Anterior cingulate cortex (tissue), 58 donors: ENCODE measurements around the gene MUTYH.
"Not testable (repeated sequence)": the region's sequence is repeated elsewhere in the genome, so short reads cannot be mapped to it uniquely, and the experiment has no call there.

Source experiments
- DNase-seq, 58 donors: peaks; one replicate each; lab custom pipeline; 2025; lab: John Stamatoyannopoulos, UW

The MUTYH gene

DNA sequence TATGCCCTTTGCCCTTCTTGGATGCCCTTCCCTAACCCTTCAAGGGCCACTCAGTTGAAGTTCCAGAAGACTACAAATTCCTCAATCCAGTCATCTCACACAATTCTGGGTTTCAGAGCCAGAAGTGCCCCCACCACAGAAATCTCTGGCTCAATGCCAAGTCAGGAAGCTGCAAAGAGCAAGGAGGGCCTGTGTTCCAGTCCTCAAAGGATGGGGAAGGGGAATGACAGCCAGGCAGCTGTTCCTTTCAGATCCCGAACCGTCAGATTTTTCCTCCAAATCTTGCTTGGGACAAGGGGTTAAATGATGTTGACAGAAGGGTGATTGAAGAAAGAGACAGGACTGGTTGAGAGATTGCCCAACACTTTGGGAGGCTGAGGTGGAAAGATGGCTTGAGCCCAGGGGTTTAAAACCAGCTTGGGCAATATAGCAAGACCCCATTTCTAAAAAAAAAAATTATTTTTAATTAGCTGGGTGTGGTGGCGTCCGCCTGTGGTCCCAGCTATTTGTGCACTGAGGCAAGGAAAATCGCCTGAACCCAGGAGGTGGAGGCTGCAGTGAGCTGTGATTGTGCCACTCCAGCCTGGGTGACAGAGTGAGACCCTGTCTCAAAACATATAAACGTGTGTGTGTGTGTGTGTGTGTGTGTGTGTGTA, 14.3 kb downstream of the MUTYH start:
- DNase-seq: peak in 9 of 58 donors; percentile 11 to 39 (median 23)

DNA sequence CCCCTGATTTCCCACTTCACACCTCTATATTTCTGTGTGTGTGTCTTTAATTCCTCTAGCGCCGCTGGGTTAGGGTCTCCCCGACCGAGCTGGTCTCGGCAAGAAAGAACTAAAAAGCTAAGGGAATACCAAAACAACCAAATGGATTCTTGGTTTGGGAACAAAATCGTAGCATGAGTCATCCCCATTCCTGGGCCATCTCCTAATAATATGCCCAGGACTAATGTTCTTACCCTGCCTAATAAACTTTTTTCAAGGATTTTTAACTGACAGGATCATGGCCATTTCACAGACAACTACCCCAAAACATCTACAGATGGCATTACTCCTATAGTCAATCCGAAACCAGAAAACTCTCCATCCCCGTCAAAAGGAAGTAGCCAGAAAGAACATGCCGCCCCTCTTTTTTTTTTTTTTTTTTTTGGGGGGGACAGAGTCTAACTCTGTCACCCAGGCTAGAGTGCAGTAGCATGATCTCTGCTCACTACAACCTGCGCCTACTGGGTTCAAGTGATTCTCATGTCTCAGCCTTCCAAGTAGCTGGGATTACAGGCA, 17.7 kb downstream of the MUTYH start:
- no peak for DNase-seq

DNA sequence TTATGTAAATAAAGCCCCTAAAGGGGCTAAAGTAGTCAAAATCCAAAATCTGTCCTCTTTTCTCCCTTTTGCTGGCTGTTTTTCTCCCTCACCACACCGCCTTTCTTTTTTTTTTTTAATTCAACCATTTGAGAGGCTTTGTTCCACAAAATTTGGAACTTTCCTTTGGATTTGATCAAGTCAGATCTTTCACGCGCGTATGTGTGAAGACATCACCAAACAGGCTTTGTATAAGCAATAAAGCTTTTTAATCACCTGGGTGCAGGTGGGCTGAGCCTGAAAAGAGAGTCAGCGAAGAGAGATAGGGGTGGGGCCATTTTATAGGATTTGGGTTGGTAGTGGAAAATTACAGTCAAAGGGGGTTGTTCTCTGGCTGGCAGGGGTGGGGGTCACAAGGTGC, 18.8 kb downstream of the MUTYH start:
- no peak for DNase-seq

DNA sequence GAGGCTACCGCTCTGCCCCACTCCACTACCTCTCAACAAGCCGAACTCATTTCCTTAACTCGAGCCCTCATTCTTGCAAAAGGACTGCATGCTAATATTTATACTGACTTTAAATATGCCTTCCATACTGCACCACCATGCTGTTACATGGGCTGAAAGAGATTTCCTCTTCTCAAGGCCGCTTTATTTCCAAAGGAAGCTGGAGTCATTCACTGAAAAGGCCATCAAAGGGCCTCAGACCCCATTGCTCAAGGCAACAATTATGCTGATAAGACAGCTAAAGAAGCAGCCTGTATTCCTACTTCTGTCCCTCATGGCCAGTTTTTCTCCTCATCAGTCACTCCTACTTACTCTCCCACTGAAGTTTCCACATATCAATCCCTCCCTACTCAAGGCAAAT, 20.5 kb downstream of the MUTYH start:
- no peak for DNase-seq

DNA sequence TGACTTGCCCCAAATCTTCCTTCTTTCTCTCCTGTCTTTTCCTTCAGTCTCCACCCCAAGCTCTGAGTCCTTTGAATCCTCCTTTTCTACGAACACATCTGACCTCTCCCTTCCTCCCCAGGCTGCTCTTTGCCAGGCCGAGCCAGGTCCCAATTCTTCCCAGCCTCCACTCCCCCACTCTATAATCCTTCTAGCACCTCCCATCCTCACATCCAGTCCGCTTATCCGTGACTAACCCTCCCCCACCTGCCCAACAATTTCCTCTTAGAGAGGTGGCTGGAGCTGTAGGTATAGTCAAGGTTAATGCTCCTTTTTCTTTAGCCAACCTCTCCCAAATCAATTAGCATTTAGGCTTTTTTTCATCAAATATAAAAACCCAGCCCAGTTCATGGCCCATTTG, 23.1 kb downstream of the MUTYH start:
- DNase-seq: no peak

DNA sequence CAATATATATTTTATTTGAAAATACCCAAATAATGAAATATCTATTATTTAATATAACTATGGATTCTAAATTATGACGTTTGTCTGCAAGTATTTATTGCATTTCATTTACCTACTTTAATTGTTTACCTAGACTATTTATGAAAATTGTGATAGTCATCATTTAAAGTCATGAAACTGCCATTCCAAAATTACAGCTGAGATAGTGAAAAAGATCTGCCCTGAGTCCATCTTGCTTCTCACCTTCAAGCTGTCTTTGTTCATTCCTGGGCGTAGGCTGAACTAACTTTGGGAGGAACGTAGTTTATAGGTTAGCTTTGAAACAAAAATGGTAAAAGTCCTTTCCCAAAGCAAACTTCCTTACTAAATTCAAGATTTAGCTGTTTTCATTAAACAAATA, 26.0 kb downstream of the MUTYH start:
- no peak for DNase-seq

DNA sequence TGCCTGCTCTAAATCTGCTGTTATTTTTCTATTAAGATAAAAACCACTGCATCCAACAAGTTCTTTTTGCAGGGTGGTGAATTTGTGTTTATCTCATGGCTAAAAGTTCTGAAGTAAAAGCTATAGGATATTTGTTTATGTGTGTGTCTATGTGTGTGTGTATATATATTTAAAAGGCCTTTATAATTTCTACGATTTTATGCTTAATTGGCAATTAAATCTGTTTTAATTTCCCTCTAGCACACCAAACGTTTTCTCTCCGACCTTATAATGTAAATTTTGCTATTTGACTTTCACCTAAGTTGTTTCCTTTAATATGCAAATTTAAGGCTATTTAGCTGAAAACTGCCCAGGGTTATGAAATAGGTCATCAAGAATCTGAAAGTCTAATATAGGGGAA, 33.3 kb downstream of the MUTYH start:
- no peak for DNase-seq

DNA sequence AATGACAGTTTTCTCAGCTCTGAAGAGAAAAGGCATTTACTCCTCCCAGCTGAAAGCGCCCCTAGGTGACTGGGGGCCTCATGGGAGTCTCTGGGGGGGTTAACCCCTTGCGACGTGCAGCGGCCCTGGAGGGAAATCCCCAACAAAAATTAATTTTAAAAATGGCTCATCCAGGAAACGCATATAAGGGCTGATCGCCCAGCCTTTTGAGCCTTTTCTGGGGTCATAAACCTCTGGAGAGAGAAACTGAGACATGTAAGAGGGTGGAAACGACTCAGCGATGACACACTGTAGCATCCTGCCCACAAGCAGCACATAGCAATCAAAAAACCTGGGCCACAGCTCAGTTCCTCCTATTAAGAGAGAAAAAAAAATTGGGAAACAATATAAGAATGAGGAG, 33.9 kb downstream of the MUTYH start:
- DNase-seq: no peak

DNA sequence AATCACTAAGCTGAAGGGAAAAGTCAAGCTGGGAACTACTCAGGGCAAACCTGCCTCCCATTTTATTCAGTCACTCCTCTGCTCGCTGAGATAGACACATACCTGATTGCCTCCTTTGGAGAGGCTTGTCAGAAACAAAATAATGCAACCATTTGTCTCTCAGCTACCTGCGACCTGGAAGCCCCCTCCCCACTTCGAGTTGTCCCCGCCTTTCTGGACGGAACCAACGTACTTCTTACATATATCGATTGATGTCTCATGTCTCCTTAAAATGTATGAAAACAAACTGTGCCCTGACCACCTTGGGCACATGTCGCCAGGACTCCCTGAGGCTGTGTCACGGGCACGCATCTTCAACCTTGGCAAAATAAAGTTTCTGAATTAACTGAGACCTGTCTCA, 35.0 kb downstream of the MUTYH start:
- DNase-seq: no peak

DNA sequence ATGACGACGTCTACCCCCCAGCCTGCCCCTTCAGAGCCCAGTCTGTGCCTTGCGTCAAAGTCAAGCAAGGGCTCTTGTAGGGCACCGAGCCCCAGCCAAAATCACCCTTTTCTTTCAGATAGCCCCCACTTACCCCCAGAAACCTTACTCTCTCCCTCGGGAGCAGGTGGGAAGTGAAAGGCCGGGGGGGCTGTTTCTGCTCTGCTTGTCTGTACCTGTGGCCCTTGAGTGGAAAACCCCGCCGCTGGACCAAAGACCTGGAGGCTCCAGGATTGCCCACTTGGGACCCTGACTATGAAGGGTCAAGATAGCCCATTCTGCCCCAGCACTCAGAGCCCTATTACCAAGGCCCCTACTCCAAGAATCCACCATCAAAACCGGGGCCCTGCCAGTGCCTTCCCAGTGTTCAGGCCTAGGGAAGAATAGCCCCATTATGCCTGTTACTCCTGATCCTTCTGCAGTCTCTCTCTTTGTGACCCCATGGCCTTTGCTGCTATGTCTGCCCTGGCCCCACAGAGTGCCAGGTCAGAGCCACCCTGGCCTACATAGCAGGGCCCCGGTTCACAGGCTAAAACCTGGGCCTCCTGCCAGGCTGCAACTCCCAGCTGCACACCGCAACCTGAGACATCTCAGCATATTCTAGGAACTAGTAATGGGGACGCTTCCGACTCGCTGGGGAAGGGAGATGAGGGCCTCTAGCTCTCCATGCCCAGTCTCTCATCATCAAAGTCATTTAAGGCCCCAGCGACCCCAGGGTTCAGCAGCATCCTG, 35.7 kb downstream of the MUTYH start:
- peak in 3 of 58 donors; percentile 8 to 52 (median 50) for DNase-seq

DNA sequence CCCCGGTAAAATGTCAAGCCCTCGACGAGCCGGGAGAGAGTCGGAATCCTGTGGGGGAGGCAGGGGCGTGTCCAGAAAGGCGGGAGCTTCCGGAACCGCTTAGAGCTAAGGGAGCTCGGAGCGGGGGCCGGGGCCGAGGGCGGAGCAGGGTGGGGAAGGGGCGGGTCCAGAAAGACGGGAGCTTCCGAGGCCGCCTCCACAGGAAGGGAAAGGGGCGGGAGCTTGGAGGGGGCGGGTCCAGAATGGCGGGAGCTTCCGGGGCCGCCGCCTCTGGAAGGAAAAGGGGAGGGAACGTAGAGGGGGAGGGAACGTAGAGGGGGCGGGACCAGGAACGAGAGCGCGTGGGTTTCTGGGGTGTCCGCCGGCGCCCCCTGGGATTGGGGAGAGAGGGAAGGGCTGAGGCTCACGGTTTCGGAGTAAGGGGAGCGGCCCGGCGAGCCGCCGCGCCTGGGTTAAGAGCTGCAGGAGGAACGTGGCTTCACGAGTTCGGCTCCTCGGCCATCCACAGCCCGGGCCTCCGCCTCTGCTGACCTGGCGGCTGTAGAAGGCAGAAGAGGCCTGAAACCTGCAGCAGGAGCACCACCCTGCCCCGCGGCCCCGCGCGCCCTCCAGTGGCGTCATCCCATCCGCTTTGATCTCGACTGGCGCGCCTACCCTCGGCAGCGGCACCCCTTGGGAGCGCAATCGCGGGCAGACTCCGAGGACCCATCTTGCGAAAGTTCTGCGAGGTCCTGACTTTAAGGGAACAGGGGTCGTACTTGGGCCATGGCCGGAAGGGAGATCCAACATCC, 36.5 kb downstream of the MUTYH start:
- DNase-seq: peak; percentile 74 to 99 (median 97)

DNA sequence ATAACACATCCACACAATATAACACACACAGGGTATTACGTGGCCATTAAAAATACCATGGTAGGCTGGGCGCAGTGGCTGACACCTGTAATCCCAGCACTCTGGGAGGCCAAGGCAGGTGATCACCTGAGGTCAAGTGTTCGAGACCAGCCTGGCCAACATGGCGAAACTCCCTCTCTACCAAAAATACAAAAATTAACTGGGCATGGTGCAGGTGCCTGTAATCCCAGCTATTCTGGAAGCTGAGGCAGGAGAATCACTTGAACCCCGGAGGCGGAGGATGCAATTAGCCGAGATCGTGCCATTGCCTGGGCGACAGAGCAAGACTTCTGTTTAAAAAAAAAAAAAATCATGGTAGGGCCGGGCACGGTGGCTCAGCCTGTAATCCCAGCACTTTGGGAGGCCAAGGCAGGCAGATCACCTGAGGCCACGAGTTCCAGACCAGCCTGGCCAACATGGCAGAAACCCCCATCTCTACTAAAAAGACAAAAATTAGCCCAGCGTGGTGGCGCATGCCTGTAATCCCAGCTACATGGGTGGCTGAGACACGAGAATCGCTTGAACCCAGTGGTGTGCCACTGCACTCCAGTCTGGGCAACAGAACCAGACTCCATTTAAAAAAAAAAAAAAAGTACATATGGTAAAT, 37.6 kb downstream of the MUTYH start:
- no peak for DNase-seq

DNA sequence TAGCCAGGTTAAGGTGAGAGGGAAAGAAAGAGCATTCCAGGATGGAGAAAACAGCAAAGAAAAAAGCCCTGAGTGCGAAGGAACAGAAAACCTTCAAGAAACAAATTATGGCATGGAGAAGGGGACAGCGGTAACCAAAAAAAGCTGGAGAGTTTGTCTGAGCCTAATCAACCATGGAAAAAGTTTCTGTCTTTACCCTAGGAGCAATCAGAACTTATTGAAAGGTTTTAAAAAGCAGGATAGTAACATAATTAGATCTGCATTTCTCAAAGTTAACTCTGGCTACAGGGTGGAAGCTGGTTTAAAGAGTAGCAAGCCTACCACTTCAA, 39.6 kb downstream of the MUTYH start:
- no peak for DNase-seq

DNA sequence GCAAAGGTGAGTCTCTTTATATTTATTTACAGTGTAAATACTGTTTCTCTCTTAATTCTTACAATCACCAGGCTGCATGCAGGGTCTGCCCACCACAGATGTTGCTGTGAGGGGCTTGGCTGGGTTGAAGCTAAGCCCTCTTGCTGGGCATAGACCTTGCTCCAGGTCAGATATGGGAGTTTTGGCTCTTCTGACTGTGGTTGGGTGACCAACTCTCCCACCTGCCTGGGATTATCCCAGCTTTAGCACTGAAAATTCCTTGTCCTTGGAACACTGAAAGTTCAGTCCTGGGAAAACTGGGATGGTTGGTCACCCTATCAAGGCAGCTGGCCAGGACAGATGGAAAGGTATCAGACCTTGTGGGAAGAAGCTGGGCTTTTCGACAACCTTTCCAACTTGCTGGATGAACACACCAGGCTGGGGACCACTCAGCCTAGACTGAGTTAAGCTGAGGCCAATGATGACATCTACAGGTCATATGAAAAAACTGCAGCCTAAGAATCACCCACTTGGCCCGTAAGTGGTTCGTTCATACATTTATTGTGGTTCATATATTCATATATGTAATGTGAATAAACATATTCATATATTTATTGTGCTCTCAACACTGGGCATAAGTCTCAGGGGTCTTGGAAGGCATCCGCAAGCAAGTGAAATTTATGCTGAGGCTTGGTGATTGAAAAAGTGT, 40.1 kb downstream of the MUTYH start:
- DNase-seq: peak in 36 of 58 donors; percentile 2 to 73 (median 18)

DNA sequence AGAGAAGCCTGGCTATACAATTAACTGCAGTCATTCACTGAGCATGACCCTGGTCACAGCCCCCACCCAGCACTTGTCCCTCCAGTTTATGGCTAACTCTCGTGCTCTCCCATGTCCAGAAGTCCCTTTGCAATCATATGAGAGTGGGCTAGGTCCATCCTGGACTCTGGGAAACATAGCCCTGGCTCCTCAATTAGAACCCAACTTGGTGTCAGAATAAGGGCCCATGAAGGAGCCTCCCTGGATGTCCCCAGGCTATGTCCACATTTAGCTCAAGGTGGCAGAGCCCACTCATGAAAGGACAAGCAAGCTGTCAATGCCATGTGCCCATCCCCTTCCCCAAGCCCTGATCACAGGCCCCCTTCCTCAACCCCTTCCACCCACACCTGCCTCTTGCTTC, 40.9 kb downstream of the MUTYH start:
- no peak for DNase-seq

DNA sequence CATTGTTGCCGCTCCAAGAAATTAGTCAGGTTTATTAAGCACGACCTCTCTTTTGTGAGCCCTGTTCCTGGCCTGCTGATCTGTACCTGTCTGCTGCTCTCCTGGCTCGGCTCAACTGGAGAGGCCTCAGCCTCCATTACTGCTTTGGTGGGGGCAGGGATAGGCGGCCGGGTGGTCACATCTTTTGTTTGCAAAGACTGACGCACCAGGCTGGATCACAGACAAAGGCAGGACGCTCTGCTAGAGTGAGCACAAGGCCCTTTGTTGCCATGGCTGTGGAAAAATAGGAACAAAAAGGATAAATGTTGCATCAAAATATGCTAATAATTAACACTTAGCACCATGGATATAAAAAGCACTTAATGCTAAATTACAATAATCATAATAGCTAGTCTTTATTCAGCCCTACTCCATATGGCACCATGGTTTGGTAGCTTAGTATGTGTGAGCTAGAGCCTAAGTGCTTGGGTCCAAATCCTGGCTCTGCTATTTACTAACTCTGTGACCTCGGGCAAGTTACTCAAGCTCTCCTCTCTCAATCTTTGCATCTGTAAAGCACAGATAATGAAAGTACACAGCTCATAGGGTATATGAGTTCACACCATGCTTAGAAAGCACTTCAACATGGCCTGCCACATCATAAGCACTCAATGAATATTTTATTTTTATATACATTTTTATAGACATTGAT, 42.4 kb downstream of the MUTYH start:
- DNase-seq: peak in 13 of 58 donors; percentile 2 to 35 (median 8)

DNA sequence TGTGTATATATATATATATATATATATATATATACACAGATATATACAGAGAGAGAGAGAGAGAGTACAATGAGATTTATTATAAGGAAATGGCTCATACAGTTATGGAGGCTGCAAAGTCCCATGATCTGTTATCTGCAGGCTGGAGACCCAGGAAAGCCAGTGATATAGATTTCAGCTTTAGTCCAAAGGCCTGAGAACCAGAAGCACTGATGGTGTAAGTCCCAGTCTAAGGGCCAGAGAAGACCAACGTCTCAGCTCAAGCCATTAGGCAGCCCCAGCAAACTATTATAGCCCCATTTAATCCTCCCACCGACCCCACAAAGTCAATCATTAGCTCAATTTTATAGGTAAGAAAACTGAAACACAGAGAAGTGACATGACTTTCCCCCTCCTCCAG, 48.5 kb downstream of the MUTYH start:
- DNase-seq: no peak

DNA sequence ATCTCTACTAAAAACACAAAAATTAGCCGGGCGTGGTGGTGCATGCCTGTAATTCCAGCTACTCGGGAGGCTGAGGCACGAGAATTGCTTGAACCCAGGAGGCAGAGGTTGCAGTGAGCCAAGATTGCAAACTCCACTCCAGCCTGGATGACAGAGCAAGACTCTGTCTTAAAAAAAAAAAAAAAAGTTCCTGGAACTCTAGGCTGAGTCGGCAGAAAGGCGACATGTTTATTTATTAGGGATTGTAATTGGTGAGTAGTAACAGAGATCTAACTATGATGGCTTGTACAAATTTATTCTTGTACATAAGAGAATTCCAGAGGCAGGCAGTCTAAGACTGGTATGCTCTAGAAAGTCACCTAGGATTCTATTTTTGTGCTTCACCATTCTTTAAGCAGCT, 49.2 kb downstream of the MUTYH start:
- not testable (repeated sequence) for DNase-seq

DNA sequence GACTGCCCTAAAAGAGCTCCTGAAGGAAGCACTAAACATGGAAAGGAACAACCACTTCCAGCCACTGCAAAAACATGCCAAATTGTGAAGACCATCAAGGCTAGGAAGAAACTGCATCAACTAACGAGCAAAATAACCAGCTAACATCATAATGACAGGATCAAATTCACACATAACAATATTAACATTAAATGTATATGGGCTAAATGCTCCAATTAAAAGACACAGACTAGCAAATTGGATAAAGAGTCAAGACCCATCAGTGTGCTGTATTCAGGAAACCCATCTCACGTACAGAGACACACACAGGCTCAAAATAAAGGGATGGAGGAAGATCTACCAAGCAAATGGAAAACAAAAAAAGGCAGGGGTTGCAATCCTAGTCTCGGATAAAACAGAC, 53.7 kb downstream of the MUTYH start:
- not testable (repeated sequence) for DNase-seq
